Stomach (tissue), 4 donors: Measurements from ENCODE around the gene WDSUB1.

ENCODE experiments used
- CTCF ChIP-seq, 7 experiments: fragments of 450-650 bp in 4 of 7; fragments of 200-600 bp in 3 of 7; sonication (generic) in 3 of 7; IDR thresholded peaks; one replicate each; pipeline ENCODE4 v1.5.1; 2016 to 2019; ENCODE audit warnings: antibody characterized with exemption in 7 of 7, control low read depth in 2 of 7, mild to moderate bottlenecking in 1 of 7
- POLR2A ChIP-seq, 4 donors: fragments of 450-650 bp; IDR thresholded peaks; one replicate each; pipeline ENCODE4 v1.6.1; 2016; ENCODE audit warnings: antibody characterized with exemption in 4 of 4, control low read depth in 2 of 4, mild to moderate bottlenecking in 1 of 4, moderate library complexity in 1 of 4

- TF ChIP-seq CTCF (IDR thresholded peaks at IDR 0.05) (no peak), POLR2A (IDR thresholded peaks at IDR 0.05) (no peak)
Measured at GRCh38 chr2:159194241-159194640, 92.3 kb downstream of the WDSUB1 start.
